K562 (cell line): Measurements from ENCODE around the gene TTC39C. TPM values are rescaled to one million over a fixed set of nuclear protein-coding genes. Genes with fewer than 3 reads are reported as not detected.

Source experiments
- ATAC-seq: fragments of 200-7000 bp; cut with Tn5 transposase; 3 replicates; pipeline ENCODE4 v1.9.1; 2020; ENCODE audit warnings: moderate library complexity
- BruUV-seq: library from RNA; stranded (reverse); fragments of 400-500 nt; replicated peaks from 2 replicates; lab custom pipeline; 2021; lab: Mats Ljungman, UMichigan
- CTCF ChIA-PET: fragments of 300-600 bp; formaldehyde crosslinking; extraction: SDS; loops from one replicate; lab custom pipeline; 2021; ENCODE audit warnings: low intra/inter-chr PET ratio; lab: Yijun Ruan, JAX
- POLR2A ChIA-PET: fragments of 300-600, 350-650 bp; sonication (Branson Sonifier 250); formaldehyde crosslinking; extraction: SDS; loops from one replicate; lab custom pipeline; 2021; ENCODE audit warnings: antibody characterized with exemption, inconsistent platforms; lab: Yijun Ruan, JAX
- DNase-seq, 4 experiments: peaks; one replicate each; pipeline versions ENCODE4 v3.0.0 to v3.0.0-alpha.2; 2011 to 2018; ENCODE audit warnings: low spot score in 3 of 4, mixed read lengths in 3 of 4; ENCODE audit errors: extremely low read depth in 1 of 4
- FAIRE-seq: peaks from 2 replicates; lab custom pipeline; 2011; peaks lifted over from hg19 to GRCh38; lab: Jason Lieb, UNC
- H2AFZ ChIP-seq: 2 replicates; pipeline ENCODE4 v1.6.0; 2011; ENCODE audit warnings: low read depth, low read length, control low read depth, inconsistent platforms
- H3K27ac ChIP-seq: fragments of 200-600 bp; 3 replicates; pipeline ENCODE4 v1.8.0; 2011; ENCODE audit warnings: low read depth, mild to moderate bottlenecking, control low read depth, inconsistent platforms, low read length, moderate library complexity, mixed read lengths; ENCODE audit errors: extremely low read depth
- H3K27me3 ChIP-seq, 2 experiments: fragments of 300-600 bp in 1 of 2; 2 replicates in 1 of 2; 3 replicates in 1 of 2; pipeline versions ENCODE4 v1.6.0 to v1.8.0; 2011; ENCODE audit warnings: inconsistent platforms in 2 of 2, low read length in 2 of 2, mild to moderate bottlenecking in 1 of 2, mixed read lengths in 1 of 2, moderate library complexity in 1 of 2; ENCODE audit not compliant: control insufficient read depth in 2 of 2, insufficient read depth in 2 of 2
- H3K36me3 ChIP-seq: fragments of 300-600 bp; 3 replicates; pipeline ENCODE4 v1.8.0; 2011; ENCODE audit warnings: mild to moderate bottlenecking, low read length, inconsistent platforms; ENCODE audit not compliant: control insufficient read depth, insufficient read depth
- H3K4me1 ChIP-seq, 2 experiments: fragments of 200-600 bp in 1 of 2; replicated peaks in 1 of 2; 2 replicates in 1 of 2; 3 replicates in 1 of 2; pipeline versions ENCODE4 v1.5.1 to v1.8.0; 2011; ENCODE audit warnings: inconsistent platforms in 2 of 2, low read length in 2 of 2, mild to moderate bottlenecking in 1 of 2, mixed read lengths in 1 of 2, moderate library complexity in 1 of 2; ENCODE audit not compliant: control insufficient read depth in 2 of 2, insufficient read depth in 2 of 2
- H3K4me2 ChIP-seq: 2 replicates; pipeline ENCODE4 v1.6.1; 2011; ENCODE audit warnings: low read length, control low read depth, inconsistent platforms, mixed read lengths; ENCODE audit not compliant: insufficient read depth
- H3K4me3 ChIP-seq: fragments of 200-600 bp; sonication (generic), shearing (Covaris generic); 2 replicates; pipeline ENCODE4 v1.5.1; 2016; ENCODE audit warnings: control low read depth, inconsistent platforms
- H3K79me2 ChIP-seq: fragments of 200-600 bp; 3 replicates; pipeline ENCODE4 v1.8.0; 2011; ENCODE audit warnings: low read length, inconsistent platforms; ENCODE audit not compliant: control insufficient read depth, insufficient read depth
- H3K9ac ChIP-seq, 2 experiments: 2 replicates each; pipeline versions ENCODE4 v1.6.0 to v1.6.1; 2011; ENCODE audit warnings: low read depth in 2 of 2, low read length in 2 of 2, control low read depth in 1 of 2, inconsistent platforms in 1 of 2, mild to moderate bottlenecking in 1 of 2, mixed read lengths in 1 of 2; ENCODE audit not compliant: insufficient read depth in 1 of 2
- H3K9me1 ChIP-seq: one replicate; pipeline ENCODE4 v1.6.0; 2011; ENCODE audit warnings: inconsistent platforms, mild to moderate bottlenecking, low read length, moderate library complexity; ENCODE audit not compliant: control insufficient read depth, insufficient read depth
- H3K9me3 ChIP-seq: replicated peaks from 2 replicates; pipeline ENCODE4 v1.5.1; 2011; ENCODE audit warnings: low read depth, low read length, inconsistent platforms; ENCODE audit not compliant: control insufficient read depth, insufficient read depth
- H4K20me1 ChIP-seq: replicated peaks from 2 replicates; pipeline ENCODE4 v1.6.1; 2011; ENCODE audit warnings: low read length, inconsistent platforms, mixed read lengths; ENCODE audit not compliant: control insufficient read depth, insufficient read depth
- CXXC5 ChIP-seq: fragments of 250-450 bp; sonication (Bioruptor Pico); IDR thresholded peaks from 2 replicates; pipeline ENCODE4 v1.8.0; 2022; ENCODE audit warnings: inconsistent platforms, mild to moderate bottlenecking, moderate library complexity
- FIP1L1 ChIP-seq: fragments of 200-400 bp; formaldehyde crosslinking; IDR thresholded peaks from 2 replicates; pipeline ENCODE4 v1.6.1; 2018; ENCODE audit warnings: mild to moderate bottlenecking, low read depth, low read length; ENCODE audit not compliant: poor library complexity, severe bottlenecking
- KDM2B ChIP-seq: fragments of 250-450 bp; sonication (Bioruptor Pico); IDR thresholded peaks from 2 replicates; pipeline ENCODE4 v1.8.0; 2021; ENCODE audit warnings: mild to moderate bottlenecking, moderate library complexity
- MTA3 ChIP-seq: fragments of 450-650 bp; formaldehyde crosslinking; IDR thresholded peaks from 2 replicates; pipeline ENCODE4 v1.6.1; 2017; ENCODE audit warnings: mild to moderate bottlenecking, borderline replicate concordance
- POU5F1 ChIP-seq: fragments of 150-350 bp; IDR thresholded peaks from 2 replicates; pipeline ENCODE4 v1.6.1; 2014; ENCODE audit warnings: borderline replicate concordance, low read length, low read depth, mild to moderate bottlenecking; ENCODE audit not compliant: partially characterized antibody
- RBFOX2 ChIP-seq: fragments of 200-400 bp; formaldehyde crosslinking; IDR thresholded peaks from 2 replicates; pipeline ENCODE4 v1.6.1; 2017; ENCODE audit warnings: low read depth, mild to moderate bottlenecking, low read length, moderate library complexity
- ZKSCAN3 ChIP-seq: fragments of 250-450 bp; sonication (Bioruptor Pico); IDR thresholded peaks from 2 replicates; pipeline ENCODE4 v1.4.0; 2020
- ZNF436 ChIP-seq: fragments of 250-450, 450-650 bp; sonication (Bioruptor Pico); formaldehyde crosslinking; IDR thresholded peaks from 2 replicates; pipeline ENCODE4 v1.7.0; 2020; ENCODE audit warnings: mild to moderate bottlenecking
- WGBS: fragments of 100-300 bp; shearing (Covaris generic); methylation state at CpG from one replicate; pipeline ENCODE4 v1.1.6; 2016; ENCODE audit warnings: low coverage, mixed read lengths; ENCODE audit not compliant: insufficient coverage; ENCODE audit errors: missing lambda C conversion rate; 5-methylcytosine and 5-hydroxymethylcytosine counted together
- in situ Hi-C: fragments of 300-500 bp; cut with MboI; formaldehyde crosslinking; loops from 4 replicates; pipeline ENCODE4 v1.15.0; 2018; ENCODE audit warnings: inconsistent platforms, mixed read lengths
- intact Hi-C: fragments of 100-400 bp; cut with micrococcal nuclease; formaldehyde crosslinking; loops from 2 replicates; pipeline ENCODE4 v1.14.2; 2022
- polyA plus RNA-seq, 8 experiments: library from polyadenylated mRNA; depleted of rRNA in 4 of 8; stranded (reverse) in 5 of 8; unstranded in 3 of 8; fragments of >200 nt; fragmentation: Nextera tagmentation in 2 of 8; fragmentation: Illumina TruSeq in 1 of 8; extraction: Ambion mirVana in 2 of 8; extraction: Trizol in 1 of 8; gene quantifications; 2 replicates each; pipeline versions ENCODE4 v1.2.1 to v1.2.3, GENCODE V29; 2011 to 2014; ENCODE audit warnings: inconsistent platforms in 1 of 8, missing spikeins in 1 of 8
- total RNA-seq, 7 experiments: library from RNA; depleted of rRNA in 6 of 7; stranded (reverse); fragments of >200 nt in 6 of 7; fragmentation: Illumina TruSeq in 2 of 7; extraction: Trizol in 2 of 7; gene quantifications; 2 replicates each; pipeline versions ENCODE4 v1.2.1 to v1.2.3, GENCODE V29; 2011 to 2021; ENCODE audit warnings: low replicate concordance in 1 of 7

TTC39C gene
- total and polyA plus RNA-seq, 9 of the 15 experiments (the other 6 are each of a cell fraction or from before 2014, with no cell fraction given), result 0.01 to 0.58 (median 0.18) TPM; not detected in 5

DNA sequence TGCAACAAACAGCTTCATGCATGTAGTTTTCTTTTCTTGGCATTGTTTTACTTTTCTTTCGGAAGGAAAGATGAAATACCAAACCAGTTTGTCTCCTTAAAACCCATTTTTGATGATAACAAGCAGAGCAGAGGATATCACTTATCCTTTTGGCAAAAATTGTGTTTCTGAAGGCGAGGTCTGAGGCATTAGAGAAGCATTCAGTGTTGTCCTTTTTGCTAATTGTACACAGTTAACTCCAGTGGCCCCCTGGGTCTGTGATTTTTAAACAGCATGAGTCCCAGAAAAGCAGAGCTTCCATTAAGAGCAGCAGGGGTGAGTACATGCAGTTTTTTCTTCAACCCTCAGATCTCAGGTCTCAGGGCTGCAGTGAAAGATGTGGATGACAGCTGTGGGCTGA, 41.3 kb downstream of the TTC39C start:
- in situ Hi-C loops, result no loop called here
- CTCF ChIA-PET, result no interaction called here
- no peaks in the 10 kb centered on the region for H3K27me3 ChIP-seq
- WGBS, result 0% methylated on average over 2 of the region's 2 CpGs
- no peak overlapping the region for H3K4me3 ChIP-seq
- no peak overlapping the region for H3K27ac ChIP-seq
- H3K9me1 ChIP-seq, result no peaks in the 10 kb centered on the region
- ATAC-seq (no peak), FAIRE-seq (no peak), DNase-seq (no peak)
- H3K4me1 ChIP-seq, result no peaks in the 10 kb centered on the region
- no peak overlapping the region for H3K4me2 ChIP-seq
- TF ChIP-seq RBFOX2, result no peak
- no peak for TF ChIP-seq FIP1L1
- no peak for TF ChIP-seq CXXC5 (CRISPR knock-in tag)
- no peak for TF ChIP-seq ZKSCAN3 (CRISPR knock-in tag)
- no peak for TF ChIP-seq POU5F1
- no peak for TF ChIP-seq ZNF436 (CRISPR knock-in tag)
- no peak for TF ChIP-seq MTA3
- no peak for TF ChIP-seq KDM2B (CRISPR knock-in tag)
- no TSS peak for BruUV-seq
- intact Hi-C loops, result no loop called here
- H3K9me3 ChIP-seq, result no peaks in the 10 kb centered on the region
- H3K36me3 ChIP-seq, result no peaks in the 10 kb centered on the region
- H3K9ac ChIP-seq, result no peak overlapping the region
- no peaks in the 10 kb centered on the region for H4K20me1 ChIP-seq
- H2AFZ ChIP-seq, result no peak overlapping the region
- POLR2A ChIA-PET, result no interaction called here
- H3K79me2 ChIP-seq, result no peaks in the 10 kb centered on the region
